Neural cell (in vitro differentiated cells): Measurements from ENCODE around the gene JAK2. TPM values are rescaled to one million over a fixed set of nuclear protein-coding genes. Genes with fewer than 3 reads are reported as not detected.

ENCODE experiments used
- H2AFZ ChIP-seq: fragments of 200-600, 300-800 bp; sonication (generic), shearing (Covaris generic); 2 replicates; pipeline ENCODE4 v1.6.0; 2014; ENCODE audit warnings: low read depth, mild to moderate bottlenecking, antibody characterized with exemption, low read length, moderate library complexity
- H3F3A ChIP-seq: fragments of 200-600 bp; shearing (Covaris generic); 2 replicates; pipeline ENCODE4 v1.6.1; 2016; ENCODE audit warnings: mild to moderate bottlenecking, moderate library complexity, mixed read lengths, antibody characterized with exemption, low read length; ENCODE audit not compliant: insufficient read depth, poor library complexity, severe bottlenecking
- H3K27ac ChIP-seq: fragments of 200-600, 300-800 bp; sonication (generic), shearing (Covaris generic); 2 replicates; pipeline ENCODE4 v1.5.1; 2014; ENCODE audit warnings: mild to moderate bottlenecking, low read length, moderate library complexity
- H3K27me3 ChIP-seq: fragments of 300-800, 200-600 bp; sonication (generic), shearing (Covaris generic); 2 replicates; pipeline ENCODE4 v1.6.0; 2014; ENCODE audit warnings: mild to moderate bottlenecking, low read depth, low read length, moderate library complexity; ENCODE audit not compliant: insufficient read depth
- H3K36me3 ChIP-seq: fragments of 300-800, 200-600 bp; sonication (generic), shearing (Covaris generic); 2 replicates; pipeline ENCODE4 v1.5.1; 2014; ENCODE audit warnings: mild to moderate bottlenecking, antibody characterized with exemption, low read length, moderate library complexity; ENCODE audit not compliant: insufficient read depth
- H3K4me2 ChIP-seq: fragments of 300-800, 200-600 bp; sonication (generic), shearing (Covaris generic); 2 replicates; pipeline ENCODE4 v1.6.0; 2014; ENCODE audit warnings: mild to moderate bottlenecking, low read length
- H3K4me3 ChIP-seq: fragments of 300-800, 200-600 bp; sonication (generic), shearing (Covaris generic); 2 replicates; pipeline ENCODE4 v1.5.1; 2014; ENCODE audit warnings: mild to moderate bottlenecking, low read length, moderate library complexity
- H3K79me2 ChIP-seq: fragments of 200-600 bp; shearing (Covaris generic); replicated peaks from 2 replicates; pipeline ENCODE4 v1.6.0; 2014; ENCODE audit warnings: mild to moderate bottlenecking, low read length, moderate library complexity; ENCODE audit not compliant: insufficient read depth
- H3K9ac ChIP-seq: fragments of 300-800, 200-600 bp; sonication (generic), shearing (Covaris generic); 2 replicates; pipeline ENCODE4 v1.6.1; 2016; ENCODE audit warnings: mild to moderate bottlenecking, low read length, mixed read lengths
- H3K9me2 ChIP-seq: fragments of 200-600 bp; shearing (Covaris generic); 2 replicates; pipeline ENCODE4 v1.6.1; 2016; ENCODE audit warnings: mild to moderate bottlenecking, low read length, mixed read lengths; ENCODE audit not compliant: insufficient read depth
- H3K9me3 ChIP-seq: fragments of 200-600, 300-800 bp; sonication (generic), shearing (Covaris generic); 2 replicates; pipeline ENCODE4 v1.6.1; 2016; ENCODE audit warnings: mild to moderate bottlenecking, mixed run types, low read length, moderate library complexity, mixed read lengths
- H4K20me1 ChIP-seq: fragments of 200-600 bp; shearing (Covaris generic); 2 replicates; pipeline ENCODE4 v1.6.1; 2016; ENCODE audit warnings: mild to moderate bottlenecking, mixed run types; ENCODE audit not compliant: insufficient read depth
- CTCF ChIP-seq: fragments of 450-650 bp; IDR thresholded peaks from 2 replicates; pipeline ENCODE4 v1.5.1; 2014; ENCODE audit warnings: antibody characterized with exemption, mild to moderate bottlenecking, moderate library complexity; ENCODE audit not compliant: poor library complexity, severe bottlenecking
- EP300 ChIP-seq: fragments of 450-650 bp; conservative IDR thresholded peaks from 2 replicates; pipeline ENCODE4 v1.6.1; 2014; ENCODE audit warnings: antibody characterized with exemption, mild to moderate bottlenecking, moderate library complexity; ENCODE audit not compliant: poor library complexity, severe bottlenecking
- EZH2 ChIP-seq: fragments of 200-600, 300-800 bp; shearing (Covaris generic), sonication (generic); IDR thresholded peaks from 2 replicates; pipeline ENCODE4 v1.6.1; 2014; ENCODE audit warnings: antibody characterized with exemption, low read length, borderline replicate concordance, mild to moderate bottlenecking; ENCODE audit not compliant: insufficient read depth, poor library complexity, severe bottlenecking
- MXI1 ChIP-seq: fragments of 450-650 bp; conservative IDR thresholded peaks from 2 replicates; pipeline ENCODE4 v1.6.1; 2014; ENCODE audit warnings: antibody characterized with exemption, mild to moderate bottlenecking; ENCODE audit not compliant: poor library complexity, severe bottlenecking
- POLR2AphosphoS5 ChIP-seq: IDR thresholded peaks from 2 replicates; pipeline ENCODE4 v1.6.1; 2012
- RAD21 ChIP-seq: fragments of 450-650 bp; conservative IDR thresholded peaks from 2 replicates; pipeline ENCODE4 v1.6.1; 2014; ENCODE audit warnings: antibody characterized with exemption, mild to moderate bottlenecking, moderate library complexity
- REST ChIP-seq: IDR thresholded peaks from 2 replicates; pipeline ENCODE4 v1.6.1; 2012; ENCODE audit warnings: borderline replicate concordance
- SMC3 ChIP-seq: fragments of 450-650 bp; conservative IDR thresholded peaks from 2 replicates; pipeline ENCODE4 v1.6.1; 2014; ENCODE audit warnings: antibody characterized with exemption, mild to moderate bottlenecking, moderate library complexity; ENCODE audit not compliant: poor library complexity
- TAF1 ChIP-seq: IDR thresholded peaks from 2 replicates; pipeline ENCODE4 v1.6.1; 2012; ENCODE audit warnings: low read depth
- polyA plus RNA-seq: library from polyadenylated mRNA; depleted of rRNA; stranded (reverse); fragments of >200 nt; gene quantifications from 2 replicates; pipeline ENCODE4 v1.2.3, GENCODE V29; 2014

JAK2 gene
- polyA plus RNA-seq, 1 donor from 2014 or later = 19.7 TPM

GRCh38 chr9:5040730-5041389 is 55.8 kb downstream of the JAK2 start:
- Histone ChIP-seq H4K20me1 (no peaks in the 10 kb centered on the region), H3K27me3 (no peaks in the 10 kb centered on the region), H3K4me3 (no peak overlapping the region), H3F3A (no peaks in the 10 kb centered on the region), H3K9me3 (peaks cover 12% of the 10 kb centered on the region), H3K27ac (no peak overlapping the region), H3K36me3 (peaks cover 13% of the 10 kb centered on the region), H3K9ac (no peak overlapping the region), H3K4me2 (no peak overlapping the region), H2AFZ (no peak overlapping the region), H3K79me2 (no peaks in the 10 kb centered on the region), H3K9me2 (no peaks in the 10 kb centered on the region)
- TF ChIP-seq CTCF = no peak
- no peak for TF ChIP-seq SMC3
- no peak for TF ChIP-seq MXI1
- TF ChIP-seq EP300 = no peak

- Histone ChIP-seq H3K27ac (no peak overlapping the region), H3K79me2 (no peaks in the 10 kb centered on the region), H3K27me3 (no peaks in the 10 kb centered on the region), H3K9me2 (no peaks in the 10 kb centered on the region), H3K9me3 (peaks cover 12% of the 10 kb centered on the region), H3K4me3 (no peak overlapping the region), H3F3A (no peaks in the 10 kb centered on the region), H4K20me1 (no peaks in the 10 kb centered on the region), H3K36me3 (peaks cover 14% of the 10 kb centered on the region), H3K4me2 (no peak overlapping the region), H3K9ac (no peak overlapping the region), H2AFZ (no peak overlapping the region)
- TF ChIP-seq MXI1 (no peak), POLR2AphosphoS5 (no peak), RAD21 (no peak), EP300 (no peak), TAF1 (no peak), REST (no peak), EZH2 (no peak), SMC3 (no peak), CTCF (no peak)
These were observed 56.5 kb downstream of the JAK2 start for GRCh38 chr9:5041390-5042115.
